IMR-90 (cell line): Measurements from ENCODE around the gene PKD1. TPM values are rescaled to one million over a fixed set of nuclear protein-coding genes. Genes with fewer than 3 reads are reported as not detected.
"Not testable (repeated sequence)": the region's sequence is repeated elsewhere in the genome, so short reads cannot be mapped to it uniquely, and the experiment has no call there.

ENCODE experiments used
- ATAC-seq: fragments of 200-7000 bp; cut with Tn5 transposase; 2 replicates; pipeline ENCODE4 v1.9.1; 2020; ENCODE audit warnings: low read depth, mild to moderate bottlenecking, moderate library complexity
- BruUV-seq: library from RNA; stranded (reverse); fragments of 400-500 nt; replicated peaks from 2 replicates; lab custom pipeline; 2021; lab: Mats Ljungman, UMichigan
- CTCF ChIA-PET: fragments of 300-600 bp; formaldehyde crosslinking; extraction: SDS; loops from one replicate; lab custom pipeline; 2021; ENCODE audit warnings: antibody characterized with exemption; lab: Yijun Ruan, JAX
- POLR2A ChIA-PET: fragments of 300-600 bp; sonication (Branson Sonifier 250); formaldehyde crosslinking; loops from one replicate; lab custom pipeline; 2022; ENCODE audit warnings: antibody characterized with exemption; ENCODE audit not compliant: unreplicated experiment; lab: Charles Lee
- DNase-seq: peaks from one replicate; pipeline ENCODE4 v3.0.0; 2013
- H2AFZ ChIP-seq: replicated peaks from 2 replicates; pipeline ENCODE3; 2013; ENCODE audit warnings: low read length, mild to moderate bottlenecking; ENCODE audit not compliant: poor library complexity
- H2AK5ac ChIP-seq: 2 replicates; pipeline ENCODE4 v1.6.1; 2013; ENCODE audit warnings: low read depth, low read length, inconsistent platforms
- H2AK9ac ChIP-seq: replicated peaks from 2 replicates; pipeline ENCODE3; 2013; ENCODE audit warnings: mild to moderate bottlenecking, low read depth, low read length, moderate library complexity; ENCODE audit not compliant: poor library complexity
- H2BK120ac ChIP-seq: 2 replicates; pipeline ENCODE4 v1.6.1; 2013; ENCODE audit warnings: low read depth, low read length, inconsistent platforms
- H2BK15ac ChIP-seq: 3 replicates; pipeline ENCODE4 v1.6.1; 2013; ENCODE audit warnings: low read depth, low read length, inconsistent platforms
- H2BK20ac ChIP-seq: 2 replicates; pipeline ENCODE4 v1.6.1; 2013; ENCODE audit warnings: low read depth, mild to moderate bottlenecking, inconsistent platforms, low read length, moderate library complexity
- H2BK5ac ChIP-seq: 2 replicates; pipeline ENCODE4 v1.6.1; 2013; ENCODE audit warnings: mild to moderate bottlenecking, low read depth, low read length, inconsistent platforms; ENCODE audit not compliant: poor library complexity, severe bottlenecking
- H3K14ac ChIP-seq: replicated peaks from 2 replicates; pipeline ENCODE4 v1.6.1; 2013; ENCODE audit warnings: low read depth, low read length, inconsistent platforms
- H3K18ac ChIP-seq: 2 replicates; pipeline ENCODE4 v1.6.1; 2013; ENCODE audit warnings: low read depth, low read length, control low read depth
- H3K23ac ChIP-seq: 2 replicates; pipeline ENCODE4 v1.6.1; 2013; ENCODE audit warnings: low read depth, low read length, inconsistent platforms
- H3K27ac ChIP-seq: 2 replicates; pipeline ENCODE4 v1.5.1; 2013; ENCODE audit warnings: mild to moderate bottlenecking, control low read depth, low read length; ENCODE audit not compliant: insufficient read depth
- H3K27me3 ChIP-seq: 2 replicates; pipeline ENCODE4 v1.6.1; 2013; ENCODE audit warnings: low read length; ENCODE audit not compliant: control insufficient read depth, insufficient read depth
- H3K36me3 ChIP-seq: 2 replicates; pipeline ENCODE4 v1.6.1; 2013; ENCODE audit warnings: low read length, mixed read lengths; ENCODE audit not compliant: control insufficient read depth, insufficient read depth
- H3K4ac ChIP-seq: 2 replicates; pipeline ENCODE4 v1.6.1; 2013; ENCODE audit warnings: low read depth, low read length, inconsistent platforms
- H3K4me1 ChIP-seq: 2 replicates; pipeline ENCODE4 v1.6.1; 2013; ENCODE audit warnings: low read length, mixed read lengths; ENCODE audit not compliant: control insufficient read depth, insufficient read depth
- H3K4me2 ChIP-seq: 2 replicates; pipeline ENCODE4 v1.6.1; 2013; ENCODE audit warnings: low read depth, mild to moderate bottlenecking, control low read depth, low read length, moderate library complexity
- H3K4me3 ChIP-seq: 2 replicates; pipeline ENCODE4 v1.5.1; 2013; ENCODE audit warnings: low read depth, mild to moderate bottlenecking, control low read depth, low read length, moderate library complexity; ENCODE audit not compliant: insufficient read depth
- H3K56ac ChIP-seq: 2 replicates; pipeline ENCODE4 v1.6.1; 2013; ENCODE audit warnings: low read length, inconsistent platforms; ENCODE audit not compliant: insufficient read depth; ENCODE audit errors: extremely low read depth
- H3K79me1 ChIP-seq, 2 experiments: 2 replicates each; pipeline ENCODE4 v1.6.1; 2013; ENCODE audit warnings: low read length in 2 of 2, inconsistent platforms in 1 of 2, low read depth in 1 of 2
- H3K9ac ChIP-seq: 2 replicates; pipeline ENCODE4 v1.6.1; 2013; ENCODE audit warnings: low read depth, low read length, control low read depth
- H3K9me1 ChIP-seq: 2 replicates; pipeline ENCODE4 v1.6.1; 2013; ENCODE audit warnings: low read length, inconsistent platforms; ENCODE audit not compliant: insufficient read depth
- H3K9me3 ChIP-seq: 2 replicates; pipeline ENCODE4 v1.6.1; 2013; ENCODE audit warnings: low read length; ENCODE audit not compliant: control insufficient read depth, insufficient read depth
- H4K20me1 ChIP-seq: 2 replicates; pipeline ENCODE4 v1.6.1; 2013; ENCODE audit warnings: low read length, inconsistent platforms; ENCODE audit not compliant: insufficient read depth
- H4K5ac ChIP-seq: 2 replicates; pipeline ENCODE4 v1.6.1; 2013; ENCODE audit warnings: mild to moderate bottlenecking, low read depth, low read length, control low read depth
- H4K8ac ChIP-seq, 2 experiments: 2 replicates each; pipeline ENCODE4 v1.6.1; 2013; ENCODE audit warnings: low read depth in 2 of 2, low read length in 2 of 2, control low read depth in 1 of 2, inconsistent platforms in 1 of 2
- H4K91ac ChIP-seq: 2 replicates; pipeline ENCODE4 v1.6.1; 2013; ENCODE audit warnings: low read depth, low read length, inconsistent platforms; ENCODE audit not compliant: insufficient read depth
- WGBS, 2 experiments: methylation state at CpG; one replicate each; pipeline versions ENCODE4 v1.1.5 to v1.1.7; 2013; ENCODE audit warnings: missing lambda C conversion rate in 2 of 2; ENCODE audit not compliant: insufficient read length in 1 of 2; ENCODE audit errors: extremely low coverage in 2 of 2; 5-methylcytosine and 5-hydroxymethylcytosine counted together
- dilution Hi-C: fragments of 300-500 bp; cut with HindIII; formaldehyde crosslinking; loops from one replicate; pipeline ENCODE4 v1.14.3; 2018; ENCODE audit warnings: low sequenced_read_pairs; ENCODE audit not compliant: unreplicated experiment
- in situ Hi-C: fragments of 300-500 bp; cut with MboI; formaldehyde crosslinking; loops from 3 replicates; pipeline ENCODE4 v1.14.3; 2019; ENCODE audit warnings: low sequenced_read_pairs, inconsistent platforms, mixed read lengths
- intact Hi-C: fragments of 100-400 bp; cut with micrococcal nuclease; formaldehyde crosslinking; loops from 2 replicates; pipeline ENCODE4 v1.10.0; 2022
- polyA plus RNA-seq, 3 experiments: library from polyadenylated mRNA; depleted of rRNA; stranded (reverse); fragments of >200 nt; gene quantifications; 2 replicates each; pipeline ENCODE4 v1.2.3, GENCODE V29; 2012; ENCODE audit warnings: low replicate concordance in 1 of 3
- total RNA-seq: library from RNA; depleted of rRNA; stranded (reverse); fragments of >200 nt; gene quantifications from 2 replicates; pipeline ENCODE4 v1.2.3, GENCODE V29; 2012

The PKD1 gene
- total and polyA plus RNA-seq, 2 of the 4 experiments (the other 2 are of a cell fraction): 7.9 to 97.3 TPM

DNA sequence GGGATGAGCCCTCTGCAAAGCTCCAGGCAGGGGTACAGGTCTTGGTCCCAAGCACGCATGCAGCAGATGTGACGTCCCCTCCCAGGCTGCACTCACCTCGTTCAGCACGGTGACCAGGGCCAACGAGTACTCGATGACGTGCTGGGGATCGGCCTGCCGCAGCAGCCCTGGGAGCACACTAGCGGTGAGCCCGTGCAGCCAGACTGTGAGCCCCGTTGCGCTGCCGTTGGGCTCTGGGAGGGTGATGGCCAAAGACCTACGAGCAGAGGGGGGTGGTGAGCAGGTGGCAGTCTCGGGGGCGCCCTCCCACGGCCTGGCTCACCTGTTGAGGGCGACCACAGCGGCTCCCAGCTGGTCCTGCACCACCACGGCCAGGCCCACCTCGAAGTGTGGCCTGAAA lies 29.9 kb downstream of the PKD1 start:
- H4K91ac ChIP-seq, H3K4me2 ChIP-seq, H2BK15ac ChIP-seq, POLR2A ChIA-PET, H2AK9ac ChIP-seq, H2BK120ac ChIP-seq, H3K27ac ChIP-seq, H3K23ac ChIP-seq, H3K18ac ChIP-seq, H2BK5ac ChIP-seq, in situ Hi-C loops, intact Hi-C loops, ATAC-seq, BruUV-seq, H2AFZ ChIP-seq, H3K79me1 ChIP-seq, H4K20me1 ChIP-seq, dilution Hi-C loops, H2BK20ac ChIP-seq, H3K4me1 ChIP-seq, H4K8ac ChIP-seq, H3K9me1 ChIP-seq, DNase-seq, H3K27me3 ChIP-seq, H3K56ac ChIP-seq, H3K4ac ChIP-seq, H3K4me3 ChIP-seq, H3K9me3 ChIP-seq, CTCF ChIA-PET, H3K9ac ChIP-seq, H4K5ac ChIP-seq, H3K14ac ChIP-seq: not testable (repeated sequence)
- no CpG with 5 or more reads among the region's 22 CpGs for WGBS, 2 experiments
- H2AK5ac ChIP-seq: 0 out of 2 replicates have a peak overlapping the region, but pooled peaks have one; percentile 15
- peaks cover 46% of the 10 kb centered on the region for H3K36me3 ChIP-seq

DNA sequence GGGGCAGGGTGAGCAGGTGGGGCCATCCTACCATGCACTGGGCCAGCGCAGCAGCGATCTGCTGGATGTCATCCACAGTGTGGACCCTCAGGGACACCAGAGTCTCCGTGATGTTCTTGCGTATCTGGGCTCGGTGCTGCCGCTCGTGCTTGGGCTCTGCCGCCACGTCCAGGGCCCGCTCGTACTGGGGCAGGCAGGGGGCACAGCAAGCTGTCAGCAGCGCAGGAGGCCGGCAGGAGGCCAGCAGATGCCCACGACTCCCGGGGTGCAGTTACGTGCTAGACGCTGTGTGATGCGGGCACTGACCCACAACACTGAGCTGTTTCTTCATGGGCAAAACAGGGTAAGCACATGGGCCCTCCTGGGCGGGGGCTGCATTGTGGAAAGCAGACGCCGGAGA lies 30.4 kb downstream of the PKD1 start:
- dilution Hi-C loops, ATAC-seq, H3K23ac ChIP-seq, POLR2A ChIA-PET, H3K14ac ChIP-seq, H3K4me1 ChIP-seq, H3K27me3 ChIP-seq, H3K56ac ChIP-seq, H3K4ac ChIP-seq, H2BK20ac ChIP-seq, H2BK15ac ChIP-seq, H3K9ac ChIP-seq, H2AK5ac ChIP-seq, in situ Hi-C loops, CTCF ChIA-PET, H4K91ac ChIP-seq, H2BK120ac ChIP-seq, H3K18ac ChIP-seq, H3K4me2 ChIP-seq, H2BK5ac ChIP-seq, H2AK9ac ChIP-seq, H4K8ac ChIP-seq, H2AFZ ChIP-seq, H3K4me3 ChIP-seq, BruUV-seq, H3K27ac ChIP-seq, H4K20me1 ChIP-seq, H3K9me1 ChIP-seq, intact Hi-C loops, H3K79me1 ChIP-seq, H4K5ac ChIP-seq, H3K9me3 ChIP-seq, DNase-seq: not testable (repeated sequence)
- H3K36me3 ChIP-seq: peaks cover 45% of the 10 kb centered on the region
- WGBS, 2 experiments: 95% methylated on average over 9 of the region's 21 CpGs; no CpG with 5 or more reads in 1 of the 2 experiments
